Measurements from ENCODE around the gene SRGAP1. TPM values are rescaled to one million over a fixed set of nuclear protein-coding genes. Genes with fewer than 3 reads are reported as not detected.

SRGAP1 gene
- 10 to 100 TPM; 10.4 to 12.4 TPM for total RNA-seq
- polyA plus RNA-seq: 1 to 10 TPM; 1.8 to 2.0 TPM
- long read RNA-seq, donor 1, partial matches to known transcripts: 0 of 1 reads
- long read RNA-seq, donor 1, other reads (novel, unspliced or antisense): 0 of 1 reads
- long read RNA-seq, donor 2: 0 reads
- long read RNA-seq, donor 3: 0 reads
- long read RNA-seq, donor 4, partial matches to known transcripts: 0 of 4 reads
- long read RNA-seq, donor 4, other reads (novel, unspliced or antisense): 0 of 4 reads
- long read RNA-seq, donor 5, partial matches to known transcripts: 0 of 2 reads
- long read RNA-seq, donor 5, other reads (novel, unspliced or antisense): 0 of 2 reads

- Histone ChIP-seq H3K36me3 (ENCODE audit: control insufficient read depth in 4 of 4, insufficient read depth in 4 of 4, low read length in 4 of 4) (no peaks in the 10 kb centered on the region), H3K27me3 (ENCODE audit: control insufficient read depth in 3 of 3, insufficient read depth in 3 of 3, low read length in 2 of 3) (no peaks in the 10 kb centered on the region), H3K27ac (ENCODE audit: low read depth in 1 of 2, low read length in 1 of 2) (peak within 1 kb of the TSS; percentile 92 to 96), H3K4me1 (ENCODE audit: control insufficient read depth in 5 of 5, insufficient read depth in 5 of 5, low read length in 5 of 5) (peaks cover 2 to 19% (median 14%) of the 10 kb centered on the region in 5 donors), H3K4me3 (peak within 1 kb of the TSS; percentile 69), H3K9ac (ENCODE audit: insufficient read depth in 1 of 2, low read length in 2 of 2) (peak within 1 kb of the TSS; percentile 73 to 88), H3K9me3 (ENCODE audit: control insufficient read depth in 4 of 4, insufficient read depth in 3 of 4, low read length in 3 of 4) (no peaks in the 10 kb centered on the region)
- DNase-seq (peak; percentile 81 to 89 (median 89)), ATAC-seq (ENCODE audit: insufficient read depth, low FRiP score) (peak; percentile 27)
- TF ChIP-seq CTCF (IDR thresholded peaks at IDR 0.05; ENCODE audit: control extremely low read depth, extremely low read depth): no peak
- 3 to 6% methylated on average over 32 to 52 of the region's 52 CpGs for WGBS, 2 donors
These were observed at the start of gene SRGAP1 for GRCh38 chr12:63844391-63845341. Gene SRGAP1, plus strand, starts transcription at chr12:63844700. Its CDS starts 117 bp downstream, at chr12:63844817.

GRCh38 chr12:63795032-63795687 lies 49.3 kb upstream of the SRGAP1 start:
- no peak overlapping the region for H3K9ac ChIP-seq (ENCODE audit: insufficient read depth in 1 of 2, low read length in 2 of 2)
- TF ChIP-seq CTCF (IDR thresholded peaks at IDR 0.05; ENCODE audit: control extremely low read depth, extremely low read depth): no peak
- no peak overlapping the region for H3K27ac ChIP-seq (ENCODE audit: low read depth in 1 of 2, low read length in 1 of 2)
- DNase-seq: no peak
- ATAC-seq (ENCODE audit: insufficient read depth, low FRiP score): no peak
- WGBS, 2 donors: 92 to 95% methylated on average over 10 of the region's 10 CpGs
- H3K9me3 ChIP-seq (ENCODE audit: control insufficient read depth in 4 of 4, insufficient read depth in 3 of 4, low read length in 3 of 4): no peaks in the 10 kb centered on the region
- H3K4me3 ChIP-seq: no peak overlapping the region
- peaks cover 0 to 17% (median 11%) of the 10 kb centered on the region in 4 donors for H3K36me3 ChIP-seq (ENCODE audit: control insufficient read depth in 4 of 4, insufficient read depth in 4 of 4, low read length in 4 of 4)
- no peaks in the 10 kb centered on the region for H3K27me3 ChIP-seq (ENCODE audit: control insufficient read depth in 3 of 3, insufficient read depth in 3 of 3, low read length in 2 of 3)
- H3K4me1 ChIP-seq (ENCODE audit: control insufficient read depth in 5 of 5, insufficient read depth in 5 of 5, low read length in 5 of 5): no peaks in the 10 kb centered on the region

- peaks cover 0 to 10% (median 8%) of the 10 kb centered on the region in 4 donors for H3K36me3 ChIP-seq (ENCODE audit: control insufficient read depth in 4 of 4, insufficient read depth in 4 of 4, low read length in 4 of 4)
- no peak for ATAC-seq (ENCODE audit: insufficient read depth, low FRiP score)
- TF ChIP-seq CTCF (IDR thresholded peaks at IDR 0.05; ENCODE audit: control extremely low read depth, extremely low read depth): no peak
- 94 to 97% methylated on average over 6 of the region's 6 CpGs for WGBS, 2 donors
- no peak overlapping the region for H3K4me3 ChIP-seq
- H3K4me1 ChIP-seq (ENCODE audit: control insufficient read depth in 5 of 5, insufficient read depth in 5 of 5, low read length in 5 of 5): no peaks in the 10 kb centered on the region
- no peak overlapping the region for H3K9ac ChIP-seq (ENCODE audit: insufficient read depth in 1 of 2, low read length in 2 of 2)
- H3K27me3 ChIP-seq (ENCODE audit: control insufficient read depth in 3 of 3, insufficient read depth in 3 of 3, low read length in 2 of 3): no peaks in the 10 kb centered on the region
- DNase-seq: no peak
- no peaks in the 10 kb centered on the region for H3K9me3 ChIP-seq (ENCODE audit: control insufficient read depth in 4 of 4, insufficient read depth in 3 of 4, low read length in 3 of 4)
- H3K27ac ChIP-seq (ENCODE audit: low read depth in 1 of 2, low read length in 1 of 2): no peak overlapping the region
These were observed 48.6 kb upstream of the SRGAP1 start for GRCh38 chr12:63795944-63796343.

Measured in lung (tissue), 16 donors.